PC-3 (cell line): ENCODE measurements around the gene SVIL. TPM values are rescaled to one million over a fixed set of nuclear protein-coding genes. Genes with fewer than 3 reads are reported as not detected.

Experiments
- ATAC-seq: fragments of 200-7000 bp; cut with Tn5 transposase; 2 replicates; pipeline ENCODE4 v1.9.1; 2020; ENCODE audit warnings: mild to moderate bottlenecking, moderate library complexity
- BruUV-seq: library from RNA; stranded (reverse); fragments of 400-500 nt; replicated peaks from 2 replicates; lab custom pipeline; 2021; lab: Mats Ljungman, UMichigan
- CTCF ChIA-PET: fragments of 300-600 bp; sonication (Branson Sonifier 250); formaldehyde crosslinking; loops from one replicate; lab custom pipeline; 2022; ENCODE audit warnings: antibody characterized with exemption; lab: Charles Lee
- POLR2A ChIA-PET: fragments of 300-600 bp; sonication (Branson Sonifier 250); formaldehyde crosslinking; loops from one replicate; lab custom pipeline; 2022; ENCODE audit warnings: antibody characterized with exemption; ENCODE audit not compliant: unreplicated experiment; lab: Charles Lee
- DNase-seq: peaks from one replicate; pipeline ENCODE4 v3.0.0-alpha.2; 2015
- H2AFZ ChIP-seq: fragments of 300-600 bp; sonication (generic); 2 replicates; pipeline ENCODE4 v1.6.0; 2016; ENCODE audit warnings: antibody characterized with exemption, low read length
- H3F3A ChIP-seq: fragments of 300-600 bp; sonication (generic); one replicate; pipeline ENCODE4 v1.6.0; 2017; ENCODE audit warnings: antibody characterized with exemption, low read length, control low read depth, mild to moderate bottlenecking; ENCODE audit not compliant: unreplicated experiment
- H3K27ac ChIP-seq: fragments of 300-600 bp; sonication (generic); 2 replicates; pipeline ENCODE4 v1.5.1; 2016; ENCODE audit warnings: mild to moderate bottlenecking, low read length
- H3K27me3 ChIP-seq: fragments of 300-600 bp; sonication (generic); 2 replicates; pipeline ENCODE4 v1.6.1; 2016; ENCODE audit warnings: low read length, mixed read lengths
- H3K36me3 ChIP-seq: fragments of 300-600 bp; sonication (generic); 2 replicates; pipeline ENCODE4 v1.6.1; 2016; ENCODE audit warnings: low read depth, mixed run types, low read length, mixed read lengths
- H3K4me1 ChIP-seq: fragments of 300-600 bp; sonication (generic); 2 replicates; pipeline ENCODE4 v1.5.1; 2016; ENCODE audit warnings: low read length; ENCODE audit not compliant: insufficient read depth
- H3K4me2 ChIP-seq: fragments of 300-600 bp; sonication (generic); 2 replicates; pipeline ENCODE4 v1.6.0; 2016; ENCODE audit warnings: low read length
- H3K4me3 ChIP-seq: fragments of 300-600 bp; sonication (generic); 2 replicates; pipeline ENCODE4 v1.5.1; 2016; ENCODE audit warnings: mild to moderate bottlenecking, low read length, mixed read lengths
- H3K79me2 ChIP-seq: fragments of 300-600 bp; sonication (generic); 2 replicates; pipeline ENCODE4 v1.6.1; 2017; ENCODE audit warnings: low read length, mixed read lengths
- H3K9ac ChIP-seq: fragments of 300-600 bp; sonication (generic); 2 replicates; pipeline ENCODE4 v1.6.0; 2016; ENCODE audit warnings: mild to moderate bottlenecking, low read length
- H3K9me2 ChIP-seq: fragments of 300-600 bp; sonication (generic); replicated peaks from 2 replicates; pipeline ENCODE4 v1.6.1; 2016; ENCODE audit warnings: mixed run types, low read length, mixed read lengths
- H3K9me3 ChIP-seq: fragments of 300-600 bp; sonication (generic); 2 replicates; pipeline ENCODE4 v1.6.1; 2016; ENCODE audit warnings: low read length, mixed read lengths
- H4K20me1 ChIP-seq: fragments of 300-600 bp; sonication (generic); 2 replicates; pipeline ENCODE4 v1.6.1; 2016; ENCODE audit warnings: low read length, mixed read lengths
- EZH2 ChIP-seq: fragments of 300-600 bp; sonication (generic); IDR thresholded peaks from one replicate; pipeline ENCODE4 v1.6.1; 2017; ENCODE audit warnings: antibody characterized with exemption, mild to moderate bottlenecking, low read length; ENCODE audit not compliant: unreplicated experiment
- EZH2phosphoT487 ChIP-seq: fragments of 300-600 bp; sonication (generic); IDR thresholded peaks from 2 replicates; pipeline ENCODE4 v1.6.1; 2018; ENCODE audit warnings: mild to moderate bottlenecking, antibody characterized with exemption, low read length, borderline replicate concordance
- intact Hi-C: fragments of 100-400 bp; cut with micrococcal nuclease; formaldehyde crosslinking; loops from 2 replicates; pipeline ENCODE4 v1.9.0; 2023
- total RNA-seq: library from RNA; depleted of rRNA; stranded (reverse); fragments of >200 nt; gene quantifications from 2 replicates; pipeline ENCODE4 v1.2.3, GENCODE V29; 2014
- TF ChIP-seq, protein P1 (sequence below): fragments of 300-600 bp; sonication (generic); conservative IDR thresholded peaks from 2 replicates; pipeline ENCODE4 v1.5.1; 2017; ENCODE audit warnings: antibody characterized with exemption, low read depth, mild to moderate bottlenecking, low read length

SVIL gene
- total RNA-seq, 1 experiment from 2014 or later, result 19.2 TPM

DNA sequence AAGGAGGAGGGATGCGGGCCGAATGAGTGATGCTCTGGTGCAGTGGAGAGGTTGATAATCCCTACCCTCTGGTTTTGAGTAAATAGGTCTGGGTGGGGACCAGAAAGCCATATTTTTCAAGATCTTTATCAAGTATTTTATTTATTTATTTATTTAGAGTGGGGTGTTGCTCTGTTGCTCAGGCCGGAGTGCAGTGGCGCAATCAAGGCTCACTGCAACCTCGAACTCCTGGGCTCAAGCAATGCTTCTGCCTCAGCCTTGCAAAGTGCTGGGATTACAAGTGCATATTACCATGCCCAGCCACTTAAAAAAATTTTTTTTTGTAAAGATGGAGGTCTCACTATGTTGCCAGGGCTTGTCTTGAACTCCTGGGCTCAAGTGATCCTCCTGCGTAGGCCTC is 21.6 kb downstream of the SVIL start:
- TF ChIP-seq EZH2 (no peak), EZH2phosphoT487 (no peak)
- TF ChIP-seq, protein P1, sequence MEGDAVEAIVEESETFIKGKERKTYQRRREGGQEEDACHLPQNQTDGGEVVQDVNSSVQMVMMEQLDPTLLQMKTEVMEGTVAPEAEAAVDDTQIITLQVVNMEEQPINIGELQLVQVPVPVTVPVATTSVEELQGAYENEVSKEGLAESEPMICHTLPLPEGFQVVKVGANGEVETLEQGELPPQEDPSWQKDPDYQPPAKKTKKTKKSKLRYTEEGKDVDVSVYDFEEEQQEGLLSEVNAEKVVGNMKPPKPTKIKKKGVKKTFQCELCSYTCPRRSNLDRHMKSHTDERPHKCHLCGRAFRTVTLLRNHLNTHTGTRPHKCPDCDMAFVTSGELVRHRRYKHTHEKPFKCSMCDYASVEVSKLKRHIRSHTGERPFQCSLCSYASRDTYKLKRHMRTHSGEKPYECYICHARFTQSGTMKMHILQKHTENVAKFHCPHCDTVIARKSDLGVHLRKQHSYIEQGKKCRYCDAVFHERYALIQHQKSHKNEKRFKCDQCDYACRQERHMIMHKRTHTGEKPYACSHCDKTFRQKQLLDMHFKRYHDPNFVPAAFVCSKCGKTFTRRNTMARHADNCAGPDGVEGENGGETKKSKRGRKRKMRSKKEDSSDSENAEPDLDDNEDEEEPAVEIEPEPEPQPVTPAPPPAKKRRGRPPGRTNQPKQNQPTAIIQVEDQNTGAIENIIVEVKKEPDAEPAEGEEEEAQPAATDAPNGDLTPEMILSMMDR, result no peak
- Histone ChIP-seq H3K4me1 (peaks cover 2% of the 10 kb centered on the region; the same call in 1 of the 2 replicates), H3K4me2 (no peak overlapping the region), H3K79me2 (peaks cover 20% of the 10 kb centered on the region), H3F3A (no peaks in the 10 kb centered on the region), H3K4me3 (no peak overlapping the region), H2AFZ (no peak overlapping the region), H3K9ac (no peak overlapping the region), H3K27ac (no peak overlapping the region), H3K9me2 (no peaks in the 10 kb centered on the region), H3K36me3 (no peaks in the 10 kb centered on the region), H4K20me1 (no peaks in the 10 kb centered on the region), H3K9me3 (no peaks in the 10 kb centered on the region), H3K27me3 (no peaks in the 10 kb centered on the region)
- intact Hi-C loops, result no loop called here
- no peak for DNase-seq
- BruUV-seq, result no TSS peak
- ChIA-PET POLR2A (no interaction called here), CTCF (no interaction called here)
- ATAC-seq, result no peak

DNA sequence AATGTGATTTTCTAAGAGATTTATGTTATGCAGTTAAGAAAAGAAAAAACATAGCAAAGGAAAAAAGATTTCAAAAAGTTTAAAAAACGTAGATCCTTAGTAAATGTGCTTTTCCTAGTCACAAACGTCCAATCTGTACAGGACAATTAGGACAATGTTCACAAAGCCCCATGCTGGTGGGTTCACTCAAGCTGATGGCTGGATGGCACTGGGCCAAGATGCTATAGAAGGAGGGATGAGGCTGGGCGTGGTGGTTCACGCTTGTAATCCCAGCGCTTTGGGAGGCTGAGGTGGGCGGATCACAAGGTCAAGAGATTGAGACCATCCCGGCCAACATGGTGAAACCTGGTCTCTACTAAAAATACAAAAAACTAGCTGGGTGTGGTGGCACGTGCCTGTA is 22.1 kb downstream of the SVIL start:
- Histone ChIP-seq H3F3A (no peaks in the 10 kb centered on the region), H3K9ac (no peak overlapping the region), H3K27me3 (no peaks in the 10 kb centered on the region), H3K4me2 (no peak overlapping the region), H3K4me1 (no peaks in the 10 kb centered on the region), H4K20me1 (no peaks in the 10 kb centered on the region), H3K36me3 (no peaks in the 10 kb centered on the region), H3K79me2 (peaks cover 14% of the 10 kb centered on the region), H3K27ac (no peak overlapping the region), H3K9me2 (no peaks in the 10 kb centered on the region), H3K9me3 (no peaks in the 10 kb centered on the region), H3K4me3 (no peak overlapping the region), H2AFZ (no peak overlapping the region)
- intact Hi-C loops, result no loop called here
- TF ChIP-seq, protein P1, result no peak
- TF ChIP-seq EZH2, result no peak
- POLR2A ChIA-PET, result no interaction called here
- ATAC-seq, result no peak
- CTCF ChIA-PET, result no interaction called here
- DNase-seq, result no peak
- BruUV-seq, result no TSS peak

DNA sequence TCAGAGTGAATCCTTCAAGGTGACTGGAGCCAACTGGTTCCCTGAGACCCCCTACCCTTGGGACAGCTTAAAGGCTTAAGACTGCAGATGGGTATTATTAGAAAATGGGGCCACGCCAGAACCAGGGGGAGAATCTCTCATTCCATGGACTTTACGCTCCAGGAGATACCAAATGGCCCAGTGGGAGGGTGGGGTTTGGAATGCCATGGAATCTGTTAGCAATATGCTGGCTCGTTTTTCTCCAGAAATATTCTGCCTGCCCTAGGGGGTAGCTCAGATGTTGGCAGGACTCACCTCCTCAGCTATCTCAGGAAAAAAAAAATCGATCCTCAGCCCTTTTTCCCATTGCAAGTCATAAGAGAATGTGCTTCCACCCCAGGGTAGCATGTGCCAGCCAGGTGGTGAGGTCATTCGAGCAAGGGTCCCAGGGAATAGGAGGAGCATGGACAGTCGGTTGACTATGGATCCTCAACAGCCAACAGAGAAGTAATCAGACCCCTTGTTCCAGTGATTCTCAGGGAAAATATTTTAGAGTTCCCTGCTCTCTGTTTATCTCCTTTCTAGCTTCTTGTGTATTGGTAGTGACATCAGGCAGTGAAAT is 22.9 kb downstream of the SVIL start:
- Histone ChIP-seq H3K9ac (no peak overlapping the region), H3K9me2 (no peaks in the 10 kb centered on the region), H3K4me3 (no peak overlapping the region), H2AFZ (no peak overlapping the region), H3K27ac (no peak overlapping the region), H3F3A (no peaks in the 10 kb centered on the region), H4K20me1 (no peaks in the 10 kb centered on the region), H3K27me3 (no peaks in the 10 kb centered on the region), H3K79me2 (peaks cover 8% of the 10 kb centered on the region), H3K4me1 (no peaks in the 10 kb centered on the region), H3K4me2 (no peak overlapping the region), H3K9me3 (no peaks in the 10 kb centered on the region), H3K36me3 (no peaks in the 10 kb centered on the region)
- BruUV-seq, result no TSS peak
- TF ChIP-seq EZH2 (no peak), EZH2phosphoT487 (no peak)
- TF ChIP-seq, protein P1, result no peak
- ChIA-PET POLR2A (no interaction called here), CTCF (no interaction called here)
- intact Hi-C loops, result no loop called here
- no peak for DNase-seq
- no peak for ATAC-seq
